ENCODE results near the gene RASGEF1C.
"Not testable (repeated sequence)": the region's sequence is repeated elsewhere in the genome, so short reads cannot be mapped to it uniquely, and the experiment has no call there.

DNA sequence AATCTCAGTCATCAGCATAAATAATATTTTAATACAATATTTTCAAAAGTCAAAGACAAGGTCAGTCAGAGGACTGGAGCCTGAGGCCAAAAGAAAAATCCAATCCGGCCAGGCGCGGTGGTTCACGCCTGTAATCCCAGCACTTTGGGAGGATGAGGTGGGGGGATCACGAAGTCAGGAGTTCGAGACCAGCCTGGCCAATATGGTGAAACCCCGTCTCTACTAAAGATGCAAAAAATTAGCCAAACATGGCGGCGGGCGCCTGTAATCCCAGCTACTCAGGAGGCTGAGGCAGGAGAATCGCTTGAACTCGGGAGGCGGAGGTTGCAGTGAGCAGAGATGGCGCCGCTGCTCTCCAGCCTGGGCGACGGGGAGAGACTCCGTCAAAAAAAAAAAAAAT is 119.4 kb downstream of the RASGEF1C start:
- not testable (repeated sequence) for TF ChIP-seq POLR2A (IDR thresholded peaks at IDR 0.05; ENCODE audit: low read length); GATA1 (IDR thresholded peaks at IDR 0.05; ENCODE audit: low read depth, low read length)

Data from erythroblast (primary cell).